Umbilical cord (tissue), 2 donors: ENCODE measurements around the gene CRYGB. TPM values are rescaled to one million over a fixed set of nuclear protein-coding genes. Genes with fewer than 3 reads are reported as not detected.
"Not testable (repeated sequence)": the region's sequence is repeated elsewhere in the genome, so short reads cannot be mapped to it uniquely, and the experiment has no call there.

Experiments used
- DNase-seq: peaks from one replicate; pipeline ENCODE4 v3.0.0-alpha.2; 2015; ENCODE audit warnings: low spot score
- total RNA-seq: library from RNA; depleted of rRNA; stranded (reverse); fragments of >200 nt; gene quantifications from one replicate; pipeline ENCODE4 v1.2.3, GENCODE V29; 2014; ENCODE audit warnings: low replicate concordance; ENCODE audit not compliant: insufficient read depth

CRYGB gene
- total RNA-seq, 1 donor from 2014 or later: not detected

- no peak for DNase-seq
Observed at GRCh38 chr2:208150094-208150493, 4.1 kb upstream of the CRYGB start.

- no peak for DNase-seq
Observed at GRCh38 chr2:208148803-208149202, 2.8 kb upstream of the CRYGB start.

- DNase-seq: no peak
Observed at GRCh38 chr2:208147759-208148158, 1.8 kb upstream of the CRYGB start.

GRCh38 chr2:208147008-208147407 is 1.1 kb upstream of the CRYGB start:
- DNase-seq: no peak

- no peak for DNase-seq
Observed at GRCh38 chr2:208142925-208143799, 2.8 kb downstream of the CRYGB start.

GRCh38 chr2:208142240-208142924 is 3.6 kb downstream of the CRYGB start:
- peak; percentile 57 for DNase-seq

GRCh38 chr2:208139447-208139846 is 6.5 kb downstream of the CRYGB start:
- no peak for DNase-seq

- DNase-seq: not testable (repeated sequence)
Observed at GRCh38 chr2:208138334-208138733, 7.6 kb downstream of the CRYGB start.

- no peak for DNase-seq
Observed at GRCh38 chr2:208136716-208137094, 9.3 kb downstream of the CRYGB start.

- peak; percentile 97 for DNase-seq
Observed at GRCh38 chr2:208135794-208136715, 9.9 kb downstream of the CRYGB start.

- DNase-seq: no peak
Observed at GRCh38 chr2:208134928-208135586, 10.9 kb downstream of the CRYGB start.

- peak; percentile 97 for DNase-seq
Observed at GRCh38 chr2:208130712-208131110, 15.2 kb downstream of the CRYGB start.

GRCh38 chr2:208129744-208130711 is 15.9 kb downstream of the CRYGB start, which contains the start of gene CRYGC:
CRYGC (minus strand) TSS chr2:208129828; CDS start chr2:208129792, 36 bp downstream.
- DNase-seq: peak; percentile 86

GRCh38 chr2:208128136-208128535 is 17.8 kb downstream of the CRYGB start:
- no peak for DNase-seq

- no peak for DNase-seq
Observed at GRCh38 chr2:208127090-208127489, 18.9 kb downstream of the CRYGB start.

- no peak for DNase-seq
Observed at GRCh38 chr2:208125251-208125650, 20.7 kb downstream of the CRYGB start.

GRCh38 chr2:208124013-208124715 is 21.8 kb downstream of the CRYGB start, which contains the start of gene CRYGD:
CRYGD (minus strand) TSS chr2:208124524; CDS start chr2:208124473, 51 bp downstream.
- DNase-seq: peak; percentile 48

- no peak for DNase-seq
Observed at GRCh38 chr2:208122248-208122647, 23.7 kb downstream of the CRYGB start.

GRCh38 chr2:208118918-208119317 is 27.0 kb downstream of the CRYGB start:
- DNase-seq: no peak
